Cardiac septum (tissue), 1 donor: ENCODE data around the gene BCAT1. TPM values are rescaled to one million over a fixed set of nuclear protein-coding genes. Genes with fewer than 3 reads are reported as not detected.

Source experiments
- DNase-seq: peaks from one replicate; pipeline ENCODE4 v3.0.0-alpha.2; 2020; ENCODE audit warnings: low spot score
- intact Hi-C: fragments of 100-400 bp; cut with DNase I; formaldehyde crosslinking; loops from one replicate; pipeline ENCODE4 v1.14.0; 2022
- total RNA-seq: library from RNA; stranded (reverse); fragmentation: NEBNext Ultra II Directional; extraction: Animal tissue kit (Norgen Biotek cat#: 25700); gene quantifications from one replicate; pipeline ENCODE4 v1.2.1, GENCODE V29; 2021
- donor health status: DM: no; HTN: no; CAD: no.

BCAT1 gene
- total RNA-seq, 1 donor from 2014 or later = 3.5 TPM

- no peak for DNase-seq
- intact Hi-C loops = no loop called here
Observed at GRCh38 chr12:24903329-24904088, 45.4 kb downstream of the BCAT1 start.

- intact Hi-C loops = no loop called here
- no peak for DNase-seq
Observed at GRCh38 chr12:24902511-24903328, 46.2 kb downstream of the BCAT1 start.

- DNase-seq = no peak
- intact Hi-C loops = no loop called here
Observed at GRCh38 chr12:24901576-24902461, 47.1 kb downstream of the BCAT1 start.

GRCh38 chr12:24900196-24900595 is 48.7 kb downstream of the BCAT1 start:
- DNase-seq = no peak
- intact Hi-C loops = no loop called here

- intact Hi-C loops = no loop called here
- no peak for DNase-seq
Observed at GRCh38 chr12:24899503-24900075, 49.3 kb downstream of the BCAT1 start.

- intact Hi-C loops = no loop called here
- DNase-seq = no peak
Observed at GRCh38 chr12:24898606-24899005, 50.3 kb downstream of the BCAT1 start.

- no peak for DNase-seq
- intact Hi-C loops = no loop called here
Observed at GRCh38 chr12:24898185-24898584, 50.7 kb downstream of the BCAT1 start.

- intact Hi-C loops = no loop called here
- no peak for DNase-seq
Observed at GRCh38 chr12:24896171-24896570, 52.7 kb downstream of the BCAT1 start.

- DNase-seq = no peak
- intact Hi-C loops = no loop called here
Observed at GRCh38 chr12:24895612-24896011, 53.3 kb downstream of the BCAT1 start.

- intact Hi-C loops = no loop called here
- no peak for DNase-seq
Observed at GRCh38 chr12:24894879-24895278, 54.0 kb downstream of the BCAT1 start.

- DNase-seq = no peak
- intact Hi-C loops = no loop called here
Observed at GRCh38 chr12:24890048-24890803, 58.7 kb downstream of the BCAT1 start.

- intact Hi-C loops = no loop called here
- DNase-seq = no peak
Observed at GRCh38 chr12:24889411-24889810, 59.5 kb downstream of the BCAT1 start.

- DNase-seq = no peak
- intact Hi-C loops = no loop called here
Observed at GRCh38 chr12:24888813-24889212, 60.1 kb downstream of the BCAT1 start.

GRCh38 chr12:24884911-24885310 is 64.0 kb downstream of the BCAT1 start:
- intact Hi-C loops = no loop called here
- DNase-seq = no peak

GRCh38 chr12:24881724-24882371 is 67.1 kb downstream of the BCAT1 start:
- intact Hi-C loops = no loop called here
- no peak for DNase-seq

GRCh38 chr12:24881227-24881626 is 67.7 kb downstream of the BCAT1 start:
- DNase-seq = no peak
- intact Hi-C loops = no loop called here

- DNase-seq = no peak
- intact Hi-C loops = no loop called here
Observed at GRCh38 chr12:24880732-24881131, 68.2 kb downstream of the BCAT1 start.

GRCh38 chr12:24879644-24880043 is 69.3 kb downstream of the BCAT1 start:
- DNase-seq = no peak
- intact Hi-C loops = no loop called here

GRCh38 chr12:24875014-24875413 is 73.9 kb downstream of the BCAT1 start:
- intact Hi-C loops = no loop called here
- no peak for DNase-seq
